Measurements from ENCODE around the gene PLCL2.
"Not testable (repeated sequence)": the region's sequence is repeated elsewhere in the genome, so short reads cannot be mapped to it uniquely, and the experiment has no call there.

Gene PLCL2

DNA sequence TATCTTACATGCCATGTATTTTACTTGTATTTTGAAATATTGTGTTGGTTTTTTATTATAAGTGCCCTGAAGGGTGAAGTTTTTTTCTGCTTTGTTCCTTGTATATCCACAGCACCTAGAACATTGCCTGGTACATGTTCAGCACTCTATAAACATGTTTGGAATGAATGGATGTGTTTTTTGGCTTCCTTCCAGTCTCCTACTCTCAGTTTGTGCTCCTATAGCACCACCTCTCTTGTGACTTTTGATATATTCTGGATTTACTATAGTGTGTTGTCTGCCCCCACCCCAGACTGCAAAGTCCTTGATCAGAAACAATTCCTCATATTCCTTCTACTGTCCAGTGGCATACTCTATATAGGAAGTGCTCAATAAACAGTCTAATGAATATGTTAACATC, 60.6 kb downstream of the PLCL2 start:
- Histone ChIP-seq H3K4me1 (ENCODE audit: control insufficient read depth in 2 of 2, insufficient read depth in 2 of 2, low read length in 2 of 2) (peaks cover 0 to 5% of the 10 kb centered on the region in 2 donors), H3K27me3 (ENCODE audit: control insufficient read depth in 2 of 2, insufficient read depth in 2 of 2, low read length in 2 of 2) (no peaks in the 10 kb centered on the region), H3K27ac (ENCODE audit: low read depth in 2 of 2, low read length in 2 of 2) (no peak overlapping the region), H3K4me3 (ENCODE audit: low read length in 2 of 2) (no peak overlapping the region), H3K9me3 (ENCODE audit: control insufficient read depth in 2 of 2, low read length in 2 of 2) (no peaks in the 10 kb centered on the region), H3K9ac (ENCODE audit: low read depth in 1 of 2, low read length in 2 of 2) (no peak overlapping the region), H3K36me3 (ENCODE audit: control insufficient read depth in 2 of 2, insufficient read depth in 2 of 2, low read length in 2 of 2) (no peaks in the 10 kb centered on the region)

DNA sequence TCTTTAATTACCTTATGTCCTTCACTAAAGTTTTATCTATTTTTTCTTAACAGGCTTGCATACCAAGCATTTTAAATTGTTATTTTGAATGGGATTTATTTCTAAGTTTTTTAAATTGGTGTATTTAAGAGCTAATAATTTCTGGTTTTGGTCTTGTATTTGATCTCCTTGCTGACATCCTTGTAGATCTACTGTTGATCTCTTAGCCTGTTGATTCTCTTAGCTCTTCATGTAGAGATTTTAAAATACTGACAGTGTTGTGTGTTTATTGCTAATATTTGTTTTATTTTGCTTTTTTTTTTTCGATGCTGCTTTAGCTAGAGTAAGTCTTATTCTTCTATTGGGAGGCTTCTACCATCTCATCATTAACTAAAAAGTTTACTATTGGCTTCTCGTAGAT, 65.5 kb downstream of the PLCL2 start:
- Histone ChIP-seq H3K9ac (ENCODE audit: low read depth in 1 of 2, low read length in 2 of 2) (no peak overlapping the region), H3K27me3 (ENCODE audit: control insufficient read depth in 2 of 2, insufficient read depth in 2 of 2, low read length in 2 of 2) (no peaks in the 10 kb centered on the region), H3K4me3 (ENCODE audit: low read length in 2 of 2) (no peak overlapping the region), H3K4me1 (ENCODE audit: control insufficient read depth in 2 of 2, insufficient read depth in 2 of 2, low read length in 2 of 2) (no peaks in the 10 kb centered on the region), H3K27ac (ENCODE audit: low read depth in 2 of 2, low read length in 2 of 2) (no peak overlapping the region), H3K36me3 (ENCODE audit: control insufficient read depth in 2 of 2, insufficient read depth in 2 of 2, low read length in 2 of 2) (no peaks in the 10 kb centered on the region), H3K9me3 (ENCODE audit: control insufficient read depth in 2 of 2, low read length in 2 of 2) (no peaks in the 10 kb centered on the region)

DNA sequence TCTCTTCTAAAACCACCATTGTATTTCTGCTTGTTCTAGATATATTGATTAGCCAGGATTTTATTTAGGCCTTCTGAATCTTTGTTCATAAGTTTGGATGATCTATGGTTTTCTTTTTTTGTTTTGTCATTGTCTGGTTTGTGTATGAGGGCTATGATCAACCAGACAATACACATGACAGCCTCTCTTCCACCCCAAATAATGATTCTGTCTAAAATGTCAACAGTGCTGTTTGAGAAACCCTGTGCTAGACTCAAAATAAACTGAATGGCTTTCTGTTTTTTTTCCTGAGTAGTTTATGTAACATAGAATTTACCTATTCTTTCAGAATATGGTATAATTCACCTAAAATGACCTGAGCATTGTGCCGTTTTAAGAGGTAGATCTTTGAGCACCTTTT, 66.1 kb downstream of the PLCL2 start:
- no peak overlapping the region for H3K27ac ChIP-seq (ENCODE audit: low read depth in 2 of 2, low read length in 2 of 2)
- no peaks in the 10 kb centered on the region for H3K27me3 ChIP-seq (ENCODE audit: control insufficient read depth in 2 of 2, insufficient read depth in 2 of 2, low read length in 2 of 2)
- H3K9me3 ChIP-seq (ENCODE audit: control insufficient read depth in 2 of 2, low read length in 2 of 2): no peaks in the 10 kb centered on the region
- no peaks in the 10 kb centered on the region for H3K4me1 ChIP-seq (ENCODE audit: control insufficient read depth in 2 of 2, insufficient read depth in 2 of 2, low read length in 2 of 2)
- H3K9ac ChIP-seq (ENCODE audit: low read depth in 1 of 2, low read length in 2 of 2): no peak overlapping the region
- no peak overlapping the region for H3K4me3 ChIP-seq (ENCODE audit: low read length in 2 of 2)
- no peaks in the 10 kb centered on the region for H3K36me3 ChIP-seq (ENCODE audit: control insufficient read depth in 2 of 2, insufficient read depth in 2 of 2, low read length in 2 of 2)

- not testable (repeated sequence) for H3K27me3 ChIP-seq (ENCODE audit: control insufficient read depth in 2 of 2, insufficient read depth in 2 of 2, low read length in 2 of 2); H3K36me3 ChIP-seq (ENCODE audit: control insufficient read depth in 2 of 2, insufficient read depth in 2 of 2, low read length in 2 of 2); H3K27ac ChIP-seq (ENCODE audit: low read depth in 2 of 2, low read length in 2 of 2); H3K9me3 ChIP-seq (ENCODE audit: control insufficient read depth in 2 of 2, low read length in 2 of 2); H3K9ac ChIP-seq (ENCODE audit: low read depth in 1 of 2, low read length in 2 of 2); H3K4me3 ChIP-seq (ENCODE audit: low read length in 2 of 2); H3K4me1 ChIP-seq (ENCODE audit: control insufficient read depth in 2 of 2, insufficient read depth in 2 of 2, low read length in 2 of 2)
These were observed 73.1 kb downstream of the PLCL2 start for GRCh38 chr3:16957852-16958251.

DNA sequence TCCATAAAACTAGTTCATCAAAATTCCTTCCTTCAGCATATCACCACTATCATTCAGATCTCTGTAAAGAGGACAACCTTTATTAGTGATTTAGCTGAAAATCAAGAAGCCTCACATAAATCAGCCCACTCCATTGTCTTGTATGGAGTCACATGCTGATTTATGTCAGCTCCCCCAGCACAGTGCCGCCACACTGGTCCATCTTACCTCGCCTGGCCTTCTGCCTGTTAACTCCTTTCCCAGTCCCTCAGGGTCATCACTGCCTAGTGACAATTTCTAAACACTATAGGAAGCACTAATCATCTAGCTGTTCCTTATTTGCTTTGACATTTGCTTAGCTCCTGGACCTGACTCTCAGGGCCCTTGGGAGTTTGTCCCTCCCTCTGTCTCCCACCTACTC, 75.4 kb downstream of the PLCL2 start:
- Histone ChIP-seq H3K27me3 (ENCODE audit: control insufficient read depth in 2 of 2, insufficient read depth in 2 of 2, low read length in 2 of 2) (no peaks in the 10 kb centered on the region), H3K4me3 (ENCODE audit: low read length in 2 of 2) (no peak overlapping the region), H3K27ac (ENCODE audit: low read depth in 2 of 2, low read length in 2 of 2) (no peak overlapping the region), H3K36me3 (ENCODE audit: control insufficient read depth in 2 of 2, insufficient read depth in 2 of 2, low read length in 2 of 2) (no peaks in the 10 kb centered on the region), H3K4me1 (ENCODE audit: control insufficient read depth in 2 of 2, insufficient read depth in 2 of 2, low read length in 2 of 2) (no peaks in the 10 kb centered on the region), H3K9ac (ENCODE audit: low read depth in 1 of 2, low read length in 2 of 2) (no peak overlapping the region), H3K9me3 (ENCODE audit: control insufficient read depth in 2 of 2, low read length in 2 of 2) (no peaks in the 10 kb centered on the region)

DNA sequence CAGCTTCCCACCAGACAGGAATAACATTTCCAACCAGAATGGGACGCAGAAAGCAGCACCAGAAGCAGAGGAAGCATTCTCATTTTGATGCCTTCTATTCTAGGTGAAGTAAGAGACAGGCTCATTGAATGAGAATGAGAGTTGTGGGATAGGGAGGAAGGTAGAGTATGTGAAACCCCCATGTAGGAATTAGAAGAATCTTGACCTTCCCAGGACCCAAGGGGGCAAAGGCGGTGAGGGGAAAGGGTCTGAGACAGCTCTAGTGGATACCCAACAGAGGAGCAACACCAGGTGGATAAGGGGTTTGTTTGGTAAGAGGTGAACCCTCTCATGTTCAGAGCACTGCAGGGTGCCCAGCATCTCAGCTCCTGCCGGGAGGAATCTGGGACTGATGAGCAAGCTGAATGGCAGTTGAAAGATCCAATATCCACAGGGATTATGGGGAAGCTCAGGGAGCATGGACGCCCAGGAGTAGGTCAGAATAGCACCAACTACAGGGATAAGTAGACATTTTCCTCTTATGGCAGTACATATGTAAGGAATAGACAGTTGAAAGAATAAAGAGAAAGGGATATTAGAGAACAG, 77.0 kb downstream of the PLCL2 start:
- no peaks in the 10 kb centered on the region for H3K36me3 ChIP-seq (ENCODE audit: control insufficient read depth in 2 of 2, insufficient read depth in 2 of 2, low read length in 2 of 2)
- no peaks in the 10 kb centered on the region for H3K9me3 ChIP-seq (ENCODE audit: control insufficient read depth in 2 of 2, low read length in 2 of 2)
- H3K27me3 ChIP-seq (ENCODE audit: control insufficient read depth in 2 of 2, insufficient read depth in 2 of 2, low read length in 2 of 2): no peaks in the 10 kb centered on the region
- H3K4me1 ChIP-seq (ENCODE audit: control insufficient read depth in 2 of 2, insufficient read depth in 2 of 2, low read length in 2 of 2): no peaks in the 10 kb centered on the region
- H3K4me3 ChIP-seq (ENCODE audit: low read length in 2 of 2): no peak overlapping the region
- no peak overlapping the region for H3K27ac ChIP-seq (ENCODE audit: low read depth in 2 of 2, low read length in 2 of 2)
- H3K9ac ChIP-seq (ENCODE audit: low read depth in 1 of 2, low read length in 2 of 2): no peak overlapping the region

DNA sequence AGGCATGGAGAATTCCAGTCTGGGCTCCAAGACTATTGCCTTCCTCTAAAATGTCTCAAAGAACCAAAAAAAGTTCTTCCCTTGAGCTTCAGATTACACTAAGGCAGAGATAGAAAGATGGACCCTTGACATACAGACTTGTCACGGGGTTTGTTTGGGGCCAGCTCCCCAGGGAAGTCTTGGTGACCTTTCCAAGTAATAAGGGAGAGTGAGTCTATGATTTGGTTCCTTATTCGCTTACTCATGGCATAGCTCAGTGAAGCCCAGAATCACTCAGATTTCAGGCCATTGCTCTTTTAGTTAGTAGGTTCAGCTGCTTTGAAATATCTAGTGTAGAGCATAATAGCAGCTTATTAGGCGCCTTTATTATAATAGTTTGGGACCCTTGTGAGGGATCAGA, 90.3 kb downstream of the PLCL2 start:
- Histone ChIP-seq H3K9me3 (ENCODE audit: control insufficient read depth in 2 of 2, low read length in 2 of 2) (no peaks in the 10 kb centered on the region), H3K36me3 (ENCODE audit: control insufficient read depth in 2 of 2, insufficient read depth in 2 of 2, low read length in 2 of 2) (no peaks in the 10 kb centered on the region), H3K4me3 (ENCODE audit: low read length in 2 of 2) (no peak overlapping the region), H3K27ac (ENCODE audit: low read depth in 2 of 2, low read length in 2 of 2) (no peak overlapping the region), H3K4me1 (ENCODE audit: control insufficient read depth in 2 of 2, insufficient read depth in 2 of 2, low read length in 2 of 2) (no peaks in the 10 kb centered on the region), H3K27me3 (ENCODE audit: control insufficient read depth in 2 of 2, insufficient read depth in 2 of 2, low read length in 2 of 2) (no peaks in the 10 kb centered on the region), H3K9ac (ENCODE audit: low read depth in 1 of 2, low read length in 2 of 2) (no peak overlapping the region)

- no peaks in the 10 kb centered on the region for H3K4me1 ChIP-seq (ENCODE audit: control insufficient read depth in 2 of 2, insufficient read depth in 2 of 2, low read length in 2 of 2)
- H3K9me3 ChIP-seq (ENCODE audit: control insufficient read depth in 2 of 2, low read length in 2 of 2): no peaks in the 10 kb centered on the region
- H3K27me3 ChIP-seq (ENCODE audit: control insufficient read depth in 2 of 2, insufficient read depth in 2 of 2, low read length in 2 of 2): no peaks in the 10 kb centered on the region
- no peak overlapping the region for H3K27ac ChIP-seq (ENCODE audit: low read depth in 2 of 2, low read length in 2 of 2)
- no peaks in the 10 kb centered on the region for H3K36me3 ChIP-seq (ENCODE audit: control insufficient read depth in 2 of 2, insufficient read depth in 2 of 2, low read length in 2 of 2)
- no peak overlapping the region for H3K4me3 ChIP-seq (ENCODE audit: low read length in 2 of 2)
- no peak overlapping the region for H3K9ac ChIP-seq (ENCODE audit: low read depth in 1 of 2, low read length in 2 of 2)
These were observed 93.6 kb downstream of the PLCL2 start for GRCh38 chr3:16978234-16978920.

DNA sequence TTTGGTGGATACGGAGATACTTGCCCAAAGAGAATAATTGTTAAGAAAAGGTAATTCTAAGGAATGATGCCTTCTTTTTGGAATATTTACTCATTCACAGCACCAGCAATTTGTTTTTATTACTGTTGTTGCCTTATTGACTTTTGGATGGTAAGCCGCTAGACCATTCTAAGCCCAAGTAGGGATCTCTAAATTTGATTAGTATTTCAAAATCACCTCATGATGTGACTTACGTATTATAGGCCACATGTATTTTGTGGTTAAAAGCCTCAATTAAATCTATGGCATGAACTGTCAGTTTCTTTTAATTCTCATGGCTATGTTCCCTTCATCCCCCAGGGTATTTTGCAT, 94.1 kb downstream of the PLCL2 start:
- Histone ChIP-seq H3K9me3 (ENCODE audit: control insufficient read depth in 2 of 2, low read length in 2 of 2) (no peaks in the 10 kb centered on the region), H3K4me1 (ENCODE audit: control insufficient read depth in 2 of 2, insufficient read depth in 2 of 2, low read length in 2 of 2) (no peaks in the 10 kb centered on the region), H3K27ac (ENCODE audit: low read depth in 2 of 2, low read length in 2 of 2) (no peak overlapping the region), H3K27me3 (ENCODE audit: control insufficient read depth in 2 of 2, insufficient read depth in 2 of 2, low read length in 2 of 2) (no peaks in the 10 kb centered on the region), H3K4me3 (ENCODE audit: low read length in 2 of 2) (no peak overlapping the region), H3K9ac (ENCODE audit: low read depth in 1 of 2, low read length in 2 of 2) (no peak overlapping the region), H3K36me3 (ENCODE audit: control insufficient read depth in 2 of 2, insufficient read depth in 2 of 2, low read length in 2 of 2) (no peaks in the 10 kb centered on the region)

DNA sequence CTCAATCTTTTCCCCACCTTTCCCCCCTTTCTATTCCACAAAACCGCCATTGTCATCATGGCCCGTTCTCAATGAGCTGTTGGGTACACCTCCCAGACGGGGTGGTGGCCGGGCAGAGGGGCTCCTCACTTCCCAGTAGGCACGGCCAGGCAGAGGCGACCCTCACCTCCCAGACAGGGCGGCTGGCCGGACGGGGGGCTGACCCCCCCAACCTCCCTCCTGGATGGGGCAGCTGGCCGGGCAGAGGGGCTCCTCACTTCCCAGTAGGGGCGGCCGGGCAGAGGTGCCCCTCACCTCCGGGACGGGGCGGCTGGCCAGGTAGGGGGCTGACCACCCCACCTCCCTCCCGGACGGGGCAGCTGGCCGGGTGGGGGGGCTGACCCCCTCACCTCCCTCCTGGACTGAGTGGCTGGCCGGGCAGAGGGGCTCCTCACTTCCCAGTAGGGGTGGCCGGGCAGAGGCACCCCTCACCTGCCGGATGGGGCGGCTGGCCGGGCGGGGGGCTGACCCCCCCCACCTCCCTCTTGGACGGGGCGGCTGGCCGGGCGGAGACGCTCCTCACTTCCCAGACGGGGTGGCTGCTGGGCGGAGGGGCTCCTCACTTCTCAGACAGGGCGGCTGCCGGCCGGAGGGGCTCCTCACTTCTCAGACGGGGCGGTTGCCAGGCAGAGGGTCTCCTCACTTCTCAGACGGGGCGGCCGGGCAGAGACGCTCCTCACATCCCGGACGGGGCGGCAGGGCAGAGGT, 95.2 kb downstream of the PLCL2 start:
- not testable (repeated sequence) for H3K27ac ChIP-seq (ENCODE audit: low read depth in 2 of 2, low read length in 2 of 2); H3K9ac ChIP-seq (ENCODE audit: low read depth in 1 of 2, low read length in 2 of 2); H3K27me3 ChIP-seq (ENCODE audit: control insufficient read depth in 2 of 2, insufficient read depth in 2 of 2, low read length in 2 of 2); H3K4me3 ChIP-seq (ENCODE audit: low read length in 2 of 2); H3K4me1 ChIP-seq (ENCODE audit: control insufficient read depth in 2 of 2, insufficient read depth in 2 of 2, low read length in 2 of 2); H3K36me3 ChIP-seq (ENCODE audit: control insufficient read depth in 2 of 2, insufficient read depth in 2 of 2, low read length in 2 of 2); H3K9me3 ChIP-seq (ENCODE audit: control insufficient read depth in 2 of 2, low read length in 2 of 2)

All from mucosa of rectum (tissue), 2 donors.